ENCODE data around the gene RPS6KB2. TPM values are rescaled to one million over a fixed set of nuclear protein-coding genes. Genes with fewer than 3 reads are reported as not detected.

The RPS6KB2 gene
- polyA plus RNA-seq, 1 donor from 2014 or later = 92.8 TPM

GRCh38 chr11:67429038-67429668 lies 859 bp downstream of the RPS6KB2 start:
- peak overlapping the region; percentile 60 for H2AFZ ChIP-seq (ENCODE audit: low read depth, low read length)
- H3K27ac ChIP-seq (ENCODE audit: low read length) = peak overlapping the region; percentile 84
- H3K36me3 ChIP-seq (ENCODE audit: insufficient read depth, low read length) = no peaks in the 10 kb centered on the region

GRCh38 chr11:67429722-67430121 lies 1.4 kb downstream of the RPS6KB2 start:
- no peak overlapping the region for H3K4me2 ChIP-seq (ENCODE audit: low read length)
- H3K27me3 ChIP-seq (ENCODE audit: insufficient read depth, low read depth, low read length) = no peaks in the 10 kb centered on the region
- H3K9ac ChIP-seq (ENCODE audit: low read length) = no peak overlapping the region
- no peak overlapping the region for H2AFZ ChIP-seq (ENCODE audit: low read depth, low read length)
- H3K9me2 ChIP-seq (ENCODE audit: insufficient read depth, low read length) = no peaks in the 10 kb centered on the region
- no peaks in the 10 kb centered on the region for H4K20me1 ChIP-seq (ENCODE audit: insufficient read depth)
- peaks cover 9% of the 10 kb centered on the region for H3K79me2 ChIP-seq (replicated peaks; ENCODE audit: insufficient read depth, low read length)
- H3K4me3 ChIP-seq (ENCODE audit: low read length) = peak overlapping the region; percentile 98
- no peaks in the 10 kb centered on the region for H3K9me3 ChIP-seq (ENCODE audit: low read length)
- H3K27ac ChIP-seq (ENCODE audit: low read length) = no peak overlapping the region
- no peaks in the 10 kb centered on the region for H3F3A ChIP-seq (ENCODE audit: insufficient read depth, low read length, poor library complexity, severe bottlenecking)
- TF ChIP-seq EP300 (conservative IDR thresholded peaks at IDR 0.05; ENCODE audit: poor library complexity, severe bottlenecking) (no peak), MXI1 (conservative IDR thresholded peaks at IDR 0.05; ENCODE audit: poor library complexity, severe bottlenecking) (no peak), POLR2AphosphoS5 (IDR thresholded peaks at IDR 0.05) (no peak), TAF1 (IDR thresholded peaks at IDR 0.05; ENCODE audit: low read depth) (no peak), CTCF (IDR thresholded peaks at IDR 0.05; ENCODE audit: poor library complexity, severe bottlenecking) (no peak), EZH2 (IDR thresholded peaks at IDR 0.05; ENCODE audit: borderline replicate concordance, insufficient read depth, low read length, poor library complexity, severe bottlenecking) (no peak), RAD21 (conservative IDR thresholded peaks at IDR 0.05) (no peak), REST (IDR thresholded peaks at IDR 0.05; ENCODE audit: borderline replicate concordance) (no peak), SMC3 (conservative IDR thresholded peaks at IDR 0.05; ENCODE audit: poor library complexity) (no peak)
- H3K36me3 ChIP-seq (ENCODE audit: insufficient read depth, low read length) = no peaks in the 10 kb centered on the region

More at GRCh38 chr11:67429038-67429668, 859 bp downstream of the RPS6KB2 start:
- no peaks in the 10 kb centered on the region for H3F3A ChIP-seq (ENCODE audit: insufficient read depth, low read length, poor library complexity, severe bottlenecking)
- H3K9me3 ChIP-seq (ENCODE audit: low read length) = no peaks in the 10 kb centered on the region
- no peak for TF ChIP-seq SMC3 (conservative IDR thresholded peaks at IDR 0.05; ENCODE audit: poor library complexity)
- H3K79me2 ChIP-seq (replicated peaks; ENCODE audit: insufficient read depth, low read length) = peaks cover 9% of the 10 kb centered on the region
- H3K9me2 ChIP-seq (ENCODE audit: insufficient read depth, low read length) = no peaks in the 10 kb centered on the region
- H3K27me3 ChIP-seq (ENCODE audit: insufficient read depth, low read depth, low read length) = no peaks in the 10 kb centered on the region
- H3K4me3 ChIP-seq (ENCODE audit: low read length) = peak overlapping the region; percentile 98
- H3K9ac ChIP-seq (ENCODE audit: low read length) = peak overlapping the region; percentile 97
- H3K4me2 ChIP-seq (ENCODE audit: low read length) = peak overlapping the region; percentile 100
- no peaks in the 10 kb centered on the region for H4K20me1 ChIP-seq (ENCODE audit: insufficient read depth)
